GM12892 (cell line): Measurements from ENCODE around the gene AMH.

Source experiments
- POLR2A ChIP-seq: IDR thresholded peaks from 2 replicates; pipeline ENCODE4 v1.6.1; 2011; ENCODE audit warnings: low read depth, low read length, control low read depth
- TAF1 ChIP-seq: IDR thresholded peaks from 2 replicates; pipeline ENCODE4 v1.6.1; 2011; ENCODE audit warnings: low read depth, mild to moderate bottlenecking, control low read depth, low read length, borderline replicate concordance

- no peak for TF ChIP-seq POLR2A
- no peak for TF ChIP-seq TAF1
These were observed 24.3 kb upstream of the AMH start for GRCh38 chr19:2224754-2225349.
